Endothelial cell of umbilical vein (primary cell): Measurements from ENCODE around the gene RPL5. TPM values are rescaled to one million over a fixed set of nuclear protein-coding genes. Genes with fewer than 3 reads are reported as not detected.

ENCODE experiments used
- BruUV-seq: library from RNA; stranded (reverse); fragments of 400-500 nt; replicated peaks from 2 replicates; lab custom pipeline; 2021; lab: Mats Ljungman, UMichigan
- CTCF ChIA-PET: fragments of 300-600, 350-600 bp; sonication (Branson Sonifier 250); formaldehyde crosslinking; loops from one replicate; lab custom pipeline; 2021; ENCODE audit warnings: antibody characterized with exemption, inconsistent platforms; lab: Charles Lee
- POLR2A ChIA-PET: fragments of 300-600, 350-600 bp; sonication (Branson Sonifier 250); formaldehyde crosslinking; loops from one replicate; lab custom pipeline; 2021; ENCODE audit warnings: antibody characterized with exemption, inconsistent platforms; lab: Charles Lee
- DNase-seq: peaks from one replicate; pipeline ENCODE4 v3.0.0-alpha.2; 2011; ENCODE audit warnings: low read depth, low spot score
- FAIRE-seq: peaks from 2 replicates; lab custom pipeline; 2011; peaks lifted over from hg19 to GRCh38; lab: Jason Lieb, UNC
- H2AFZ ChIP-seq: 2 replicates; pipeline ENCODE4 v1.6.0; 2012; ENCODE audit warnings: low read depth, low read length, control low read depth, inconsistent platforms
- H3K27ac ChIP-seq: 2 replicates; pipeline ENCODE4 v1.5.1; 2011; ENCODE audit warnings: low read depth, mild to moderate bottlenecking, control low read depth, low read length, moderate library complexity; ENCODE audit not compliant: insufficient read depth
- H3K27me3 ChIP-seq, 2 experiments: 2 replicates each; pipeline versions ENCODE4 v1.6.0 to v1.6.1; 2011; ENCODE audit warnings: low read length in 2 of 2, mixed read lengths in 1 of 2; ENCODE audit not compliant: control insufficient read depth in 2 of 2, insufficient read depth in 2 of 2
- H3K36me3 ChIP-seq, 2 experiments: 2 replicates in 1 of 2; 3 replicates in 1 of 2; pipeline ENCODE4 v1.5.1; 2011; ENCODE audit warnings: low read length in 2 of 2, mild to moderate bottlenecking in 1 of 2, moderate library complexity in 1 of 2; ENCODE audit not compliant: control insufficient read depth in 2 of 2, insufficient read depth in 2 of 2; ENCODE audit errors: extremely low read depth in 1 of 2
- H3K4me1 ChIP-seq: 3 replicates; pipeline ENCODE4 v1.5.1; 2011; ENCODE audit warnings: mild to moderate bottlenecking, low read length; ENCODE audit not compliant: control insufficient read depth, insufficient read depth; ENCODE audit errors: extremely low read depth
- H3K4me2 ChIP-seq: 2 replicates; pipeline ENCODE4 v1.6.1; 2011; ENCODE audit warnings: low read length, control low read depth, mixed read lengths; ENCODE audit not compliant: insufficient read depth
- H3K4me3 ChIP-seq, 3 experiments: fragments of 200-600 bp in 1 of 3; sonication (generic), shearing (Covaris generic) in 1 of 3; replicated peaks in 1 of 3; 2 replicates each; pipeline ENCODE4 v1.5.1; 2011 to 2016; ENCODE audit warnings: control low read depth in 3 of 3, low read length in 3 of 3, mild to moderate bottlenecking in 2 of 3, inconsistent platforms in 1 of 3, low read depth in 1 of 3, moderate library complexity in 1 of 3; ENCODE audit not compliant: insufficient read depth in 1 of 3
- H3K79me2 ChIP-seq: 2 replicates; pipeline ENCODE4 v1.6.0; 2012; ENCODE audit warnings: low read length, inconsistent platforms; ENCODE audit not compliant: control insufficient read depth, insufficient read depth
- H3K9ac ChIP-seq: replicated peaks from 2 replicates; pipeline ENCODE3; 2011; ENCODE audit warnings: low read length, control low read depth; ENCODE audit not compliant: insufficient read depth; ENCODE audit errors: extremely low read depth
- H3K9me1 ChIP-seq: replicated peaks from 3 replicates; pipeline ENCODE4 v1.6.0; 2011; ENCODE audit warnings: mild to moderate bottlenecking, low read length; ENCODE audit not compliant: control insufficient read depth, insufficient read depth; ENCODE audit errors: extremely low read depth
- H3K9me3 ChIP-seq: replicated peaks from 2 replicates; pipeline ENCODE4 v1.5.1; 2012; ENCODE audit warnings: low read length, inconsistent platforms; ENCODE audit not compliant: control insufficient read depth, insufficient read depth
- H4K20me1 ChIP-seq: replicated peaks from 2 replicates; pipeline ENCODE3; 2011; ENCODE audit warnings: mild to moderate bottlenecking, low read length; ENCODE audit not compliant: control insufficient read depth, insufficient read depth; ENCODE audit errors: extremely low read depth
- EZH2 ChIP-seq: IDR thresholded peaks from 2 replicates; pipeline ENCODE4 v1.6.1; 2012; ENCODE audit warnings: borderline replicate concordance, low read depth, mild to moderate bottlenecking, moderate library complexity, low read length, inconsistent platforms; ENCODE audit not compliant: severe bottlenecking
- FOS ChIP-seq: IDR thresholded peaks from 2 replicates; pipeline ENCODE4 v1.6.1; 2011; ENCODE audit warnings: mild to moderate bottlenecking, low read length, moderate library complexity, borderline replicate concordance; ENCODE audit not compliant: insufficient read depth
- JUN ChIP-seq: IDR thresholded peaks from 2 replicates; pipeline ENCODE4 v1.6.1; 2011; ENCODE audit warnings: borderline replicate concordance, low read depth; ENCODE audit not compliant: insufficient read length, insufficient read depth
- MYC ChIP-seq: IDR thresholded peaks from one replicate; pipeline ENCODE4 v1.6.1; 2011; ENCODE audit warnings: mild to moderate bottlenecking, low read depth, low read length
- POLR2A ChIP-seq: IDR thresholded peaks from 2 replicates; pipeline ENCODE4 v1.6.1; 2012; ENCODE audit warnings: low read depth, mild to moderate bottlenecking, control low read depth, low read length
- POLR2AphosphoS5 ChIP-seq: IDR thresholded peaks from 2 replicates; pipeline ENCODE4 v1.6.1; 2012; ENCODE audit warnings: low read depth, mild to moderate bottlenecking, control low read depth, low read length, moderate library complexity; ENCODE audit not compliant: insufficient read depth
- dilution Hi-C: fragments of 300-500 bp; cut with MboI; formaldehyde crosslinking; loops from one replicate; pipeline ENCODE4 v1.15.0; 2019; ENCODE audit warnings: low sequenced_read_pairs; ENCODE audit not compliant: extremely low pct_ligation_motif_present
- intact Hi-C: fragments of 100-400 bp; cut with micrococcal nuclease; formaldehyde crosslinking; loops from one replicate; pipeline ENCODE4 v1.10.0; 2022
- polyA plus RNA-seq, 4 experiments: library from polyadenylated mRNA; depleted of rRNA in 3 of 4; stranded (reverse) in 3 of 4; unstranded in 1 of 4; fragments of >200 nt; gene quantifications; 2 replicates each; pipeline versions ENCODE4 v1.2.1 to v1.2.3, GENCODE V29; 2011 to 2012; ENCODE audit warnings: missing spikeins in 1 of 4
- total RNA-seq: library from RNA; stranded (reverse); gene quantifications from 2 replicates; pipeline ENCODE4 v1.2.3, GENCODE V29; 2021
- TF ChIP-seq, protein P1 (sequence below), 2 donors: IDR thresholded peaks; 1 replicate in 1 of 2; 2 replicates in 1 of 2; pipeline ENCODE4 v1.5.1; 2011; ENCODE audit warnings: low read length in 2 of 2, mild to moderate bottlenecking in 2 of 2, moderate library complexity in 2 of 2, control low read depth in 1 of 2, inconsistent platforms in 1 of 2, low read depth in 1 of 2; ENCODE audit not compliant: insufficient read depth in 1 of 2; ENCODE audit errors: extremely low read depth in 1 of 2
- TF ChIP-seq, protein P2 (sequence below): IDR thresholded peaks from 2 replicates; pipeline ENCODE4 v1.6.1; 2011; ENCODE audit not compliant: insufficient read depth, insufficient read length

Gene RPL5
- total and polyA plus RNA-seq, 2 donors (not counting 3 experiments of a cell fraction or from before 2014, with no cell fraction given): 1,109 to 1,237 TPM

GRCh38 chr1:92820024-92820423 is 11.8 kb upstream of the RPL5 start:
- no TSS peak for BruUV-seq

More at GRCh38 chr1:92820024-92820423, 11.8 kb upstream of the RPL5 start:
- Histone ChIP-seq H3K4me3 (no peak overlapping the region), H3K9ac (no peak overlapping the region), H3K9me1 (no peaks in the 10 kb centered on the region), H3K27ac (no peak overlapping the region), H3K9me3 (no peaks in the 10 kb centered on the region), H3K4me2 (no peak overlapping the region), H4K20me1 (no peaks in the 10 kb centered on the region), H3K79me2 (no peaks in the 10 kb centered on the region), H3K36me3 (no peaks in the 10 kb centered on the region), H3K27me3 (no peaks in the 10 kb centered on the region), H2AFZ (no peak overlapping the region), H3K4me1 (no peaks in the 10 kb centered on the region)
- FAIRE-seq (no peak), DNase-seq (no peak)
- intact Hi-C loops (no loop called here), dilution Hi-C loops (no loop called here)
- TF ChIP-seq, protein P1, sequence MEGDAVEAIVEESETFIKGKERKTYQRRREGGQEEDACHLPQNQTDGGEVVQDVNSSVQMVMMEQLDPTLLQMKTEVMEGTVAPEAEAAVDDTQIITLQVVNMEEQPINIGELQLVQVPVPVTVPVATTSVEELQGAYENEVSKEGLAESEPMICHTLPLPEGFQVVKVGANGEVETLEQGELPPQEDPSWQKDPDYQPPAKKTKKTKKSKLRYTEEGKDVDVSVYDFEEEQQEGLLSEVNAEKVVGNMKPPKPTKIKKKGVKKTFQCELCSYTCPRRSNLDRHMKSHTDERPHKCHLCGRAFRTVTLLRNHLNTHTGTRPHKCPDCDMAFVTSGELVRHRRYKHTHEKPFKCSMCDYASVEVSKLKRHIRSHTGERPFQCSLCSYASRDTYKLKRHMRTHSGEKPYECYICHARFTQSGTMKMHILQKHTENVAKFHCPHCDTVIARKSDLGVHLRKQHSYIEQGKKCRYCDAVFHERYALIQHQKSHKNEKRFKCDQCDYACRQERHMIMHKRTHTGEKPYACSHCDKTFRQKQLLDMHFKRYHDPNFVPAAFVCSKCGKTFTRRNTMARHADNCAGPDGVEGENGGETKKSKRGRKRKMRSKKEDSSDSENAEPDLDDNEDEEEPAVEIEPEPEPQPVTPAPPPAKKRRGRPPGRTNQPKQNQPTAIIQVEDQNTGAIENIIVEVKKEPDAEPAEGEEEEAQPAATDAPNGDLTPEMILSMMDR (IDR thresholded peaks at IDR 0.05; ENCODE audit: extremely low read depth in 1 of 2, insufficient read depth in 1 of 2, low read depth in 1 of 2, low read length in 2 of 2): no peak
- no peak for TF ChIP-seq POLR2A
- TF ChIP-seq, protein P2, sequence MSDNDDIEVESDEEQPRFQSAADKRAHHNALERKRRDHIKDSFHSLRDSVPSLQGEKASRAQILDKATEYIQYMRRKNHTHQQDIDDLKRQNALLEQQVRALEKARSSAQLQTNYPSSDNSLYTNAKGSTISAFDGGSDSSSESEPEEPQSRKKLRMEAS: no peak
- TF ChIP-seq POLR2AphosphoS5: no peak
- no peak for TF ChIP-seq JUN
- no peak for TF ChIP-seq MYC
- TF ChIP-seq EZH2: no peak
- TF ChIP-seq FOS: no peak
- CTCF ChIA-PET: interaction anchor here (2.8 kb wide), 1 partner anchor 72 kb away, joined by 151 read pairs; no protein-coding TSS in a partner anchor
- POLR2A ChIA-PET: no interaction called here
